ENCODE results near the gene ARHGEF4.

DNA sequence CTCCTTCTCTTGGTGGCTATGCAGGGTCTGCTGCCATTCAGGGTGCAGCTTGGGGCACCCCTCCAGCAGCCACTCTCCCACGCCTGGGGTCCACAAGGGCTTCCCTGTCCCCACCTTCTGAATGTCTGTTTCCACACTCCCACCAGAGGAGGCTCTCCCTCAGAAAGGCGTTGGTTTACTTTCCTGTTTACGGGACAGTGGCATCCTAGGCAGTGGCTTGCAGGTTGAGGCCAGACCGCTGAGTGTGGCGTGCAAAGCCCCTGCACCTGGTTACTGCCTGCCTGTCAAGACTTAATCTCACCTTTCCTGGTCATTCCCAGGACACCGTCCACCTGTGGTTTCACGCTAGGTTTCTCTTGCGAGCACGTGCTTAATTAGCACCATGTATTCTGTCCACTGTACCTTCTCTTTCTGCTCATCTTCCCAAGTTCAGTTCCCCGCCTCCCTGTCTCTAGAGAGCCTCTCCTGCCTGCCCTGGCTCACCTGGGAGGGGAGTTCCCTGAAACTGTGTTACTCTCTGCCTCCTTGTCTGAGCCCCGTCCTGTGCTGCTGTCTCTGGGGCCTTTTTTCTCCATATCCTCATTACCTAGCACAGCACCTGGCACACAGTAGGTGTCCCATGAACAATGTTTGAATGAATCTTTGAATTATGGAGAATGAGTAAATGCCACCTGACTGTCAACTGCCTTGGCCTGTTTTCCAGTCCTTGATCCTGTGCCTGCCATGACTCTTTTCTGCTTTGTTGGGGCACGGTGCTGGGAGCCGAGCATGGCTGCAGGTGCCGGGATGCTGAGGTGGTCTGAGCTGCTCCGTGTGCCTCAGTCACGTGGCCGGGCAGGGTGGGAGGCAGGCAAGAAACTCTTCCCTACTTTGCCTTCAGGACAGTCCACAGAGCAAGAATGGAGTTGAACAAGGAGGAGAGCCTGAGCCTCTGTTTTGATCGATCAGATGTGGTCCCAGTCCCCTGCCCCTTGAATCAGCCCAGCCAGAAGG lies 56.4 kb downstream of the ARHGEF4 start:
- TF ChIP-seq, protein P1, sequence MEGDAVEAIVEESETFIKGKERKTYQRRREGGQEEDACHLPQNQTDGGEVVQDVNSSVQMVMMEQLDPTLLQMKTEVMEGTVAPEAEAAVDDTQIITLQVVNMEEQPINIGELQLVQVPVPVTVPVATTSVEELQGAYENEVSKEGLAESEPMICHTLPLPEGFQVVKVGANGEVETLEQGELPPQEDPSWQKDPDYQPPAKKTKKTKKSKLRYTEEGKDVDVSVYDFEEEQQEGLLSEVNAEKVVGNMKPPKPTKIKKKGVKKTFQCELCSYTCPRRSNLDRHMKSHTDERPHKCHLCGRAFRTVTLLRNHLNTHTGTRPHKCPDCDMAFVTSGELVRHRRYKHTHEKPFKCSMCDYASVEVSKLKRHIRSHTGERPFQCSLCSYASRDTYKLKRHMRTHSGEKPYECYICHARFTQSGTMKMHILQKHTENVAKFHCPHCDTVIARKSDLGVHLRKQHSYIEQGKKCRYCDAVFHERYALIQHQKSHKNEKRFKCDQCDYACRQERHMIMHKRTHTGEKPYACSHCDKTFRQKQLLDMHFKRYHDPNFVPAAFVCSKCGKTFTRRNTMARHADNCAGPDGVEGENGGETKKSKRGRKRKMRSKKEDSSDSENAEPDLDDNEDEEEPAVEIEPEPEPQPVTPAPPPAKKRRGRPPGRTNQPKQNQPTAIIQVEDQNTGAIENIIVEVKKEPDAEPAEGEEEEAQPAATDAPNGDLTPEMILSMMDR (IDR thresholded peaks at IDR 0.05): no peak
- no peak for TF ChIP-seq POLR2A (IDR thresholded peaks at IDR 0.05; ENCODE audit: low read depth)
- no peak for TF ChIP-seq POLR2AphosphoS5 (IDR thresholded peaks at IDR 0.05)
- no peak for TF ChIP-seq EP300 (IDR thresholded peaks at IDR 0.05)
